ENCODE data around the gene SLC7A14.

GRCh38 chr3:170585008-170585936 is 603 bp downstream of the SLC7A14 start:
- TF ChIP-seq ZNF674 (CRISPR knock-in tag; IDR thresholded peaks at IDR 0.05; ENCODE audit: low read depth) (no peak), MTF1 (CRISPR knock-in tag; IDR thresholded peaks at IDR 0.05) (no peak), ELF3 (CRISPR knock-in tag; IDR thresholded peaks at IDR 0.05) (no peak), NONO (IDR thresholded peaks at IDR 0.05) (no peak), NONO (CRISPR knock-in tag; conservative IDR thresholded peaks at IDR 0.05) (no peak), BORCS8-MEF2B (CRISPR knock-in tag; IDR thresholded peaks at IDR 0.05) (no peak), POLR2AphosphoS5 (IDR thresholded peaks at IDR 0.05; ENCODE audit: low read depth, low read length) (no peak), E2F5 (CRISPR knock-in tag; conservative IDR thresholded peaks at IDR 0.05) (no peak)
